GM12891 (cell line): ENCODE data around the gene SDK1.

ENCODE experiments used
- PAX5 ChIP-seq: IDR thresholded peaks from 2 replicates; pipeline ENCODE4 v1.6.1; 2011; ENCODE audit warnings: low read length, moderate library complexity, mild to moderate bottlenecking; ENCODE audit not compliant: insufficient read depth, severe bottlenecking
- POLR2A ChIP-seq: IDR thresholded peaks from 2 replicates; pipeline ENCODE4 v1.6.1; 2011; ENCODE audit warnings: low read depth, low read length, control low read depth
- POLR2AphosphoS5 ChIP-seq: IDR thresholded peaks from 2 replicates; pipeline ENCODE4 v1.6.1; 2011; ENCODE audit warnings: low read depth, low read length, control low read depth
- POU2F2 ChIP-seq: IDR thresholded peaks from 2 replicates; pipeline ENCODE4 v1.6.1; 2011; ENCODE audit warnings: low read depth, mild to moderate bottlenecking, control low read depth, low read length, moderate library complexity
- TAF1 ChIP-seq: IDR thresholded peaks from 2 replicates; pipeline ENCODE4 v1.6.1; 2011; ENCODE audit warnings: low read depth, low read length, control low read depth

- TF ChIP-seq POLR2A: no peak
- TF ChIP-seq TAF1: no peak
- TF ChIP-seq POLR2AphosphoS5: no peak
- TF ChIP-seq POU2F2: no peak
- TF ChIP-seq PAX5: no peak
Observed at GRCh38 chr7:4201566-4201965, 900.5 kb downstream of the SDK1 start.
